Inflammatory macrophage treated with lipopolysaccharide for 1 hour (primary cell): ENCODE measurements around the gene YBX1.

Experiments used
- DNase-seq, 2 donors: peaks; one replicate each; pipeline ENCODE4 v3.0.0-alpha.2; 2020 to 2022

The YBX1 gene

DNA sequence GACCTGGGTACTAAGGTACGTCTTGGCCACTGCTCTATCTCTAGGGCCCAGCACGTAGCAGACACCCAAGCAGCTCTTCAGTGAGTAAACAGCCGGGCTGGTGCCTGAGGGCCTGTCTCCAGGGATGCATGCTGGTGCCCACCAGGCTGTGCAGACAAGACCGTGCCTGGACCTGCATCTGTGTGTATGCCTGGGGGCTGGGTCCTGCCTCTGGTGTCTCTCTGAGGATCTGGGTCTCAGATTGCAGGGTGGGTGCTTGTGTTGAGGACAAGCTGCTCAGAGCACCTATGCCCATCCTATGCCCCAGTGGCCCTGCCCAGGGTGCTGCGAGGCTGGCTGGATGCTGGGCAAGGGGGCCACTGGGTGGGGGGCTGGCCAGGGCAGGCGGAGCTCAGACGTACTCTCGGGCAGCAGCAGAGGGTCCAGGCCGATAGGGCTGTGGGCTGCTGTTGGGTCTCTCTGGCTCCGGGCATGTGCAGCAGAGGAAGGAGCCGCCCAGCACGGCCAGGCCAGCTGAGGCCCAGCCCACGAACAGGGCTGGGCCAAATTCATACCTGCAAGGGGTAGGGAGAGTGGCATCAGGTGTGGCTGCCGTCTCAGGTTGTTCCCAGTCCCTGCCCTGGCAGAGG lies 53.4 kb downstream of the YBX1 start:
- DNase-seq: no peak

DNA sequence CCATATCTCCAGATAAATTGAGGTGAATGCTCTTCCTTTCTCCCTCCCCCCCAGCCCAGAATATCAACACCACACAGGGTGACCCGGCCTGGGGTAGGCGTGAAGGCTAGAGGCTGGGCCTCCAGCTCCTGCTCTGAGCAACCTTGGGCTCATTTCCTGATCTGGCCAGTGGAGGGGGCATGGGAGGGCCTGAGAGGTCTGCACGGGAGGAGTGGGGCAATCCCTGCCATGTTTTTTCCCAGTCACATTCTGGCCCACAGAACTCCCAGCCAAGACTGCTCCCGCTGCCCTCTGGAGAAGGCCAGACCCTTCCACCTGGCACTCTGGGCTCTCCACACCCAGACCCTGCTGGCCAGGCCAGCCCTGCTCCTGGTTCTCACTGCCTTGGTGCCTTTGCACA lies 53.9 kb downstream of the YBX1 start:
- peak; percentile 31 to 64 for DNase-seq

DNA sequence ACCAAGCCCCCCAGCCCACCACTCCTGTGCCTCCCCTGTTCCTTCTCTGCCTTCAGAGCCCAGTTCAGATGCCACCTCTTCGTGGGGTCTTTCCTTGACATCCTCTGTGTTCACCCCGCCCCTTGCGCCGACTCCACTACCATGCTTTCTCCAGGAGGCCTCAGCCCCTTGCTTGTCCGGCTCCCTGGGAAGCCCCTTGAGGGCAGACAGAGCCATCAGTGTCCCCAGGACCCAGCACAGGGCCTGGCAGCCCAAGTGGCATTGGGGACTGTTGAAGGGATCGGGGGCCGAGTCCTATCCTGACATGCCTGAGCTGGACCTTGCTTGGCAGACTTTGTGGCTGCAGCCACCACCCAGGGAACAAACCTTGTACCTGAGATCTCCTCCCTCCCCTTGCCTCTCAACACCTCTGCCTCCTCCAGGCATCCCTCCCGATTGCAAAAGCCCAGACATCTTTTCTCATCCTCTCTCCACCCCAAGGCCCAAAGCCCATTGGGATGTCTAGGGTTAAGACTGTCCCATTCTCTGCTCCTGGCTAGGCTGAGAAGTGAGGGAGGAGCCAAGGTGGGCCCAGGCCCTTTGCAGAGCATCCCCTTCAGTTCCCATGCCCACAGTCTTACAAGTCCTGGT lies 54.5 kb downstream of the YBX1 start:
- DNase-seq: no peak

DNA sequence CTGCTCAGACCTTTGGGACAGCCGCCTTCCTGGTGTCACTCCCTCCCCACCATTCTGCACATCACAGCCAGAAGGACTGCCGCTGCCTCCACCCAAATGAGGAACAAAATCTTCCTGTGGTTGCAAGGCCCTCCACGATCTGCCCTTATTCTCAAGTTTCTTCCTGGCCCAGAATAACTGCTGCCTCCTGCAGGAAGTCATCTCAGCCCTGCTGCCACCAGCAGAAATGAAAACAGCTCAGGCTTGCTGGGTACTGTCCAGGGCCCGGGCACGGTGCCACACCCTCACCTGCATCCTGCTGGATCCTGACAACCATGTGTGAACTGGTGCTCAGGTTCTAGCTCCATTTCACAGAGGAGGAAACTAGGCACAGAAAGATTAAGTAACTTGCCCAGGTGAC lies 55.0 kb downstream of the YBX1 start:
- DNase-seq: peak; percentile 25 to 35

DNA sequence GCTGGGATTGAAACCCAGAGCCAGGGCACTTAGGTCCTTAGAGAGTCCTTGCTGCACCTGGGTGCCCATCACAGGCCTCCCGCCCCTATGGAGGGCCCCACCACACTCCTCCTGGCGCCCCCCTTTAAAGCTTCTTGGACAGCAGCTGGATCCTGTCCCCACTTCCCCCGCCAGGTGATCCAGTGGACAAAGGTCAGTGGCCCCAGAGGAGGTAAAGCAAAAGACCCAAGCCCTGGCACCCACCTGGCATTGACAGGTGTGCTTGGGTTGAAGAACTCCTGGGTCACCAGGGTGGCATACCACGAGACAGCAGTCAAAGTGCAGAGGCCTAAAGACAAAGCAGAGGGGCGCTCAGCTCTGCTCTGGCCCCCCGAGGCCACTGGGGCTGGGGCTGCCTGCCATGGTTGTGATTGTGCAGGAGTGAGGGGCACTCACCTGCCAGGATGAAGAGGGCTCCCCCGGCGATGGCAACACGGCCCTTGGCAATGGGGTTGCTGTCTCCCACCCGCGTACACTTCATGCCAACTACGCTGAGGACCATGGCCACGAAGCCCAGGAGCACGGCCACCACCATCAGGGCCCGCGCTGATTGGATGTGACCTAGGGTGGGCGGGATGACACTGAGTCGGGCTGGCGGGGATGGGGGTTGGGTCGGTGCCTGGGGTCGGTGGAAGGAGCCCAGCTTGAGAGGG lies 55.9 kb downstream of the YBX1 start:
- no peak for DNase-seq

DNA sequence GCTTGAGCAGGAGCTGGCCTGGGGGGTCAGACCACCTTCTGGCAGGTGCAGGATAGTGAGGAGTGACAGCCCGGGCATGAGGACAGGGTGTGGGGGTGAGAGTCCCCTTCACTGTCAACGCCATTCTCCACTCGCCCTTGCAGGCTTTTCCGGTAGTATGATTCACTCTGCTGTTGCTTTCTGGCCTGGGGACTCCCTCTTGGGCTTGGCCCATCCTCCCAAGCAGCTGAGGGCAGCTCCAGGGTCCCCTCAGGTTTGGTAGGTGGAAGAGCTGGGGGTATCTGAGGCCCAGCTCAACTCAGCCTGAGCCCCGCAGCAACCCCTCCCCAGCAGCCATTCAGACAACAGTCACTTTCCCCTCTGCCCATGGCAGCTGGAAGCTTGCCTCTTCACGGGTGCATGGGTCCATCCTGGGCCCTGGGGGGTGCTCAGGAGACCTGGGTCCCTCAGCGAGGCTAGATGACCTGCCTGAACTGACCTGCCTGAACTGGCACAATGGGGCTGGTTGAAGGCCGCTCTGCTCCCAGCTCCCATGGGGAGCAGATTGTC lies 56.5 kb downstream of the YBX1 start:
- no peak for DNase-seq

DNA sequence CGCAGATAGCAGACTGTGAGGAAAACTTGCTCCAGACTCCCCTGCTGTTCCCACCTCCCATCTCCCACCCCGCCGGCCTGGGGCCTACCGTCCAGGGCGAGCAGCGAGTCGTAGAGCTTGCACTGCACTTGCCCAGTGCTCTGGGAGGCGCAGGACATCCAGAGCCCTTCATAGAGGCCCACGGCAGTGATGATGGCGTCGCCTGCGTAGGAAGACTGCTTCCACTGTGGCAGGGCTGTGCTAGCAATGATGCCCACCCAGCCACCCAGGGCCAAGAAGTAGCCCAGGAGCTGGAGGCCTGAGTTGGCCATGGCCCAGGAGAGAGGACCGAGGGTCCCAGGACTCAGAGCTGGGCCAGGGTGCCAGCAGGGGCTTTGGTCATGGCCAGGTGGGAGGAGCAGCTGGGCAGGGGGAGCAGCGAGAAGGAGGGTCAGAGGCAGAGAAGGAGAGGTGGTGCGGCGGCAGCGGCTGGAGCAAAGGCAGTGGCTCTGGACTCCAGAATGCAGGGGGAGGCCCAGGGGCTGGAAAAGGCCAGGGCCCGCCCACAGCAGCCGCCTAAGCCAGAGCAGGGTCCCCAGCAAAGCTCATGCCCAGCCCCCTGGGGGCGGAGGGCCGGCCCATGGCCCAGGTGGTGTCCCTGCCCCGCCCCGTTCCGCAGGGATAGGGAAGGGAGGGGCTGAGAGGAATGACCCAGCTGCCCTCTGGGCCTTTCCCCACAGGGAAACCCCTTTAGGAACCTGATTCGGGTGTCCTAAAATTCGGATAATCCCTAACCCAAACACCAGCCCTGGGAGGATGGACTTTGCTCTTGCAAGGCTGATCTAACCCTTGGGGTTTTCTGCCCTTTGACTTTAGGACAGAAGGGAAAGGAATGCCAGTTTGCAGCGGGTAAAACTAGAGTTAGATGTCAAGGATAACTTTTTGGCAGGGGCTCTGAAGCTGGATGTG lies 57.8 kb downstream of the YBX1 start, which contains the start of gene CLDN19:
TSS of gene CLDN19 (minus strand) at position 484 of the 948 bp plus-strand sequence. CDS start at position 311, 173 bp downstream.
- no peak for DNase-seq

DNA sequence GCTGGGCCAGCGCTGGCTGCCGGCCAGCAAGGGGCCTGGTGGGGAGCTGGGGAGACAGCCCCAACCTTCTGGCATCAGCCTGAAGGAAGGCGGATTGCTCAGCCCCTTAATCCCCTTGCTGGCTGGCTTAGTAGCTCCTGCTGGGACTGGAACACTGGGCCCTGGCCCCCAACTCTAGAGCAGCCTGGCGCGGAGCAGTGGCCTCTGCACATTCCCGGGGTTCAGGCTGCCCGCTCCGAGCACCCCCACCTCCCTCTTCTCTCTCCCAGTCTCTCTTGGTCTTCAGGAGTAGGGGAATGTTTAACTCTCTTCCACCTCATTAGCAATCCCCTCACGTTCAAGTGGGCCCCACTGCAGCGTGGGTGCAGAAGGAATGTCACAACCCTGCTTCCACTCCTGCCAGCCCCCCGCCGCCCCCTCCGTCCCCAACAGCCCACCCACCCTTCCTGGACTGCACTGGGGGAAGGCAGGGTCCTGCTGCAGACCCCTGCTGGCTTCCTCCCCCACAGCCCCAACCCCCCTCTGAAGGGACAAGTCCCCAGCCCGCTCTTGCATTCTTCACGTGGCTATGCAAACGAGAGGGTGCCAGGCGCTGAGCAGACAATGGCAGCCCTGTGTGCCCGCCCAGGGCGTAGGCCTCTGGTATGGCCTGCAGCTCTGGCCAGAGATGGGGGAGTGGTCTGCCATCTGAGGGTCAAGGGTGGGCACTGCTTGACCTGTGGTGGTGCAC lies 58.8 kb downstream of the YBX1 start:
- DNase-seq: no peak

DNA sequence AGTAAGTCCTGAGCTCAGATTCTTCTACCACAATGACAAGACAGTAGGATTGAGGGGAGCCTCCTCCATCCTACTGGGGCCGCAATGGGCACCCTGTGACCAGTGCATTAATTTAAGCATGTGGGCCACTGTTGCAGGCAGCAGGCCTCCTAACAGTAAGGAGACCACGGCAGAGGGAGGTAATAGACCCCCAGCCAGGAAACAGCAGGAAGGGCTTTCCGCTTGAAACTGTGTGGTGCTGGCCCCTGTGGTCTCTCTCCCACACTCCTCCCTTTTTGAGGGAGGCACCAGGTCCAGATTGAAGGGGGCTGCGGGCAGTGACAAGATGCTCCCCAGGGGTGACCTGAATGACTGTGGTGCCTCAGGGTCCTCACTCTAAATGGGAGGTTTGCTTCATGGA lies 59.5 kb downstream of the YBX1 start:
- no peak for DNase-seq

DNA sequence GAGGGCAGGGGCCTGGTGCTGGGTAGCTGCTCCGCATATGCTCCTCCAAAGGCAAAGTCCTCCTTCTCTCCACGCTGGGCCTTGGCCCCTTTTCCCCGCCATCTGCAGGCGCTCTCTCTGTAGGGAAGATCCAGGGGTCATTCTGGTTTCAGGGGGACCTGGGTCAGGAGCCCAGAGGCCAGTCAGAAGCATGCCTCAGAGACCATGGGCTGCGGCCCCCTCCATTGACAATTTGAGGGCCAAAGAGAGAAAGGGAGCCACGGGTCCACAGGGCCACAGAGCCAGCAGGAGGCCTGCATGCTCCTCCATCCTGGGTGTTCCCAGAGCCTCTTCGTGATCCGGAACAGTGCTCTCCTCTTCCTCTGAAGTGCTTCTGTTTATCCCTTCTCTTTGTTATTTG lies 59.9 kb downstream of the YBX1 start:
- DNase-seq: no peak

DNA sequence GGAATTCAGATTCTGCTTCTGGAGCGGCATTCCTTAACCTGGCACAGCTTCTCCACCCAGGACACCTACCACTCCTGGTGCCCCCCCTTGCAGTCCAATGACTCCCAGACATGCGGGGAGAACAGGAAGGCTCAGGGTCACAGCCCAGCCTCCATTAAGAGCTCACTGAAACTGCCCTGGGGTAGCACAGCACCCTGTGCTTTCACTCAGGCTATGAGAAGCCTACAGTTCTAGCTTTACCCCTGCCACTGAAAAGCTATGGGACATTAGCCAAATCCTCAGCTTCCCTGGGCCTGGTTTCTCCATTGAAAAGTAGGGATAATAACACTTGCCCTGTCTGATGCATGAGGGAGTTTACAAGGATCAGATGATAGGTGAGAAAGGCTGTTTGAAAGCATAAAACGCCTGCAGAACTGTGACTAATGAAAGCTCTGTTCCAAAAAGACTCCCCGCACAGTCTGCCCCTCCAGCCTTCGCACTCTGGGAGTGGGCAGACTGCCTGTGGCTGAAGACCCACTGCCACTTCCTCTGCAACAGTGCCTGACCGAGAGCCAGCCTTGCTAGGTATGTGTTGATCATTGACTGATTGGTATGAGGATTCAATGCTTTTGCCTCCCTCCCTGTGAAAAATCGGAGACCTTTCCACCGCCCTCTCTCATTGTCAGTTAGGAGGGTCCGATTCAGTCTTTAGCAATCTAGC lies 60.5 kb downstream of the YBX1 start:
- DNase-seq: no peak

DNA sequence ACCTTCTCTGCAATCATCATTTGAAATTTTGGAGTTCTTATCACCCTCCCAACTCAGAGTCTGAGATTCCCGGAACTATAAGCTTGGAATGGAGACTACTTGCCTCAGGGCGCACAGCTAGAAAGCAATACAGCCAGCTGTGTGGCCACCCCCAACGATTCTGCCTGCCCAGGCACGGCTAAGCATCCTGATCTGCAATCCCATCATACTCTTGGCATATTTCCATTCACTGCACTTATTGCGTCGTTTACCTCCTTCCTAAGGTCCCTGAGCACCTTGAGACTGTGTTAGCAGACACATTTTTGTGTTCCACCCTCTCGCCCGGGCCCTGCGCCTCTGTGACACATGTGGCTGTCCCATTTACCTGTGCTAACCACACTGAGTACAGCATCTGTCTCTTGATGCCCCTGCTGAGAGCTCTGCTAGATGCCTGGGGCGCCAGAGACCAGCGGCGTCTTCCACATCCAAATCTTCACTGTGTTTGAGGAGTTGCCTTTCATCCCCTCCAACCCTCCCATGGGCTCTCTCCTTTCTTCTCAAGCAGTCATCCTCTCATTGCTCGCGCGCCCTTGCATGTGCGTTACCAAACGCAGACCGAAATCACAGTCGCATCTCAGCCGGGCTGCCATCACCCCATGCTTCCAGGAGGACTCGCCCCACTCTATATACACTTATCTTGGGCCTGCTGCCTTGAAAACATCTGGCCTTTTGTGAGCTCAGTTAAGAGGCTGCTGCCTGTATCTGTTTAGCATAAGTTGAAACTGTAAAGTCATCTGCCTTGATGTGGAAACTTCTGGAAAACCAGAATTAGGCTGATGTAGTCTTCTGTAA lies 61.3 kb downstream of the YBX1 start:
- no peak for DNase-seq

DNA sequence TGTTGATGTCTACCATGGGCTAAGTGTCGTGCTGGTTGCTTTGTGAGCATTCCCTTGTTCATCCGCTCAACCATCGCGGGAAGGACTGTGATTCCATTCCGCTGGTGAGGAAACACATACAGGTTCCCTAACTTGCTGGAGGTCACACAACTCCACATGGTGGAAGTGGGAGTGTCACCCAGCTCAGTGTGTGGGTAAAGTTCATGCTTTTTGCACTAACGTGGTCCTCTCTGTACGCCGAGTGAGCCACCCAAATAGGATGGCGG lies 61.9 kb downstream of the YBX1 start:
- no peak for DNase-seq

DNA sequence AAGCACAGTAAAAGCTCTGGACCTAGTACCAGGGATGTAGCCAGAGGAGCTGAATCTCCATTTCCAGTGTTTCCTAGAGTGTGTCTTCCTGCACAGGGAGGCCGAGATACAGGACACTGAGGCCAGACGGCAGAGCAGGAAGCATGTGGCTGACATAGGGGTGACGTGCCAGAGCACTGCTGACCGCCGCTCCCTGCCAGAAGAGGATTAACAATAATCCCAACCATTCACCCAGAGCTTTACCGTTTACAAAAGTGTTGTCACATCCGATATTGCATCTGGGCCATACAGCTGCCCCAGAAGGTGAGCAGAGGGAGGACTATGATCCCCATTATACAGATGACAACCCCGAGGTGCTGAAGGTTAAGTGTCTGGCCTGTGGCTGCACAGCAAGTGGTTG lies 63.6 kb downstream of the YBX1 start:
- DNase-seq: no peak

DNA sequence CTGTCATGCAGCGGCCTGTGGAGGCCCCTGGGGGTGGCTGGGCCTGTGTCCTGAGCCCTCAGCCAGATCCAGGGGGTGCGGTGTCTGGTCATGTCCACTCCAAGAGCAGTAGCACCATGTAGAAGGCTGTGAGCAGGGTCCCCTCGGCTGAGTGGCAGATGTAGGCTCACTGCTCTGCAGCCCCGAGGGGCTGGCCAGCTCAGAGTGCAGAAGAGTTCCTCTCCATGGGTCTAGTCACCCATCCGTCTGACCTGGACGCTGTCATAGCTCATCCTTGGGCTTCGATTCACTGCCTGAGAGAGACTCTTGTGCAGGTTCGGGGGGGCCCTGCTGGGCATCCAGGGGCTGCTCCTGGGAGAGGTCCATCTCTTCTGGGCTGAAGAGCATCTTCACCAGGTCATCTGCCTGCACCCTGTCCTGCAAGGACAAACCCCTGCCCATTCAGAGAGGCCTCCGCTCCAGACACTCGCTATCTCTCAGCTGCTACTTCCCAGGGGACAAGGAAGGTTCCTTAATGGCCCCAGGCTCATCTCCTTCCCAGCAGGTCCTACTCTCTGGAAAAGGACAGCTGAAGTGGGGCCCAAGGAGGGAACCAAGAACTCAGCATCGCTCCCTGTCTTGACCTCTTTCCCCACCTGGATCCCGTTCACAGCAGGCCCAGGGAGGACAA lies 64.4 kb downstream of the YBX1 start:
- no peak for DNase-seq

DNA sequence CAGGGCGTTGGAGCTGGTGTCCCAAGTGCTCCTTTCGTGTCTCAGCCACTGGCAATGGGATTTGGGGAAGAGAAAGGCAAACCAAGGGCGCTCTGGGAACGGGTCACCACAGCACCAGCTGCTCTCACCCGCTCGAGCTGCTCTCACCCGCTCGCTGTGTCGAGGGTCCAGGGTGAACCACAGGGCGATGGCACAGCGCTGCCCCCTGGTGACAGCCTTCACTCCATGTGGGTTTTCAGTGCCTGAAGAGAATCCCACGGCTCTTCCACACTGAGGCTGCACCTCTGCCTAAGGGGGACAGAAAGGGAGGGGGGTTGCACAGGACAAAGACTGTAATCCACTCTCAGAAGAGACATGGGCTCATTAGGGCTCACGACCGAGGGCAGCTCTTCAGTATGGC lies 64.9 kb downstream of the YBX1 start:
- peak in 1 of 2 donors; percentile 34 for DNase-seq

DNA sequence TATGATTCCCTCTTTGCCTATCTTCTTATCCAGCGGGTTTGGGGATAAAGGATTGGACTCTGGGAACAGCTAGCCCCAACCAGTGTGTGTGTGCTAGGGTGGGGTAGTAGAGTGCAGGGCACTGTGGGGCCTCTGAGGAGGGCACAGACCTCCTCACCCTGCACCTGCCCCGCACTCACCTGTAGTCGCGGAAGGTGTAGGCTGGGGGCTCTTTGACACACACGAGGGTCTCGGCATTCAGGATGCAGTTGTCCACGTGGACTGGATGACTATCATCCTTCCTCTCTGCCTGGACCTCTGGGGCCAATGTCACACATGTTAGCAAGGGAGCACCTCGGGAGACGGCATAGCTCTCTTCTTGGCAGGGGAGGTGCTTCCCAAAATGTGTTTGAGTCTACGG lies 65.8 kb downstream of the YBX1 start:
- no peak for DNase-seq

DNA sequence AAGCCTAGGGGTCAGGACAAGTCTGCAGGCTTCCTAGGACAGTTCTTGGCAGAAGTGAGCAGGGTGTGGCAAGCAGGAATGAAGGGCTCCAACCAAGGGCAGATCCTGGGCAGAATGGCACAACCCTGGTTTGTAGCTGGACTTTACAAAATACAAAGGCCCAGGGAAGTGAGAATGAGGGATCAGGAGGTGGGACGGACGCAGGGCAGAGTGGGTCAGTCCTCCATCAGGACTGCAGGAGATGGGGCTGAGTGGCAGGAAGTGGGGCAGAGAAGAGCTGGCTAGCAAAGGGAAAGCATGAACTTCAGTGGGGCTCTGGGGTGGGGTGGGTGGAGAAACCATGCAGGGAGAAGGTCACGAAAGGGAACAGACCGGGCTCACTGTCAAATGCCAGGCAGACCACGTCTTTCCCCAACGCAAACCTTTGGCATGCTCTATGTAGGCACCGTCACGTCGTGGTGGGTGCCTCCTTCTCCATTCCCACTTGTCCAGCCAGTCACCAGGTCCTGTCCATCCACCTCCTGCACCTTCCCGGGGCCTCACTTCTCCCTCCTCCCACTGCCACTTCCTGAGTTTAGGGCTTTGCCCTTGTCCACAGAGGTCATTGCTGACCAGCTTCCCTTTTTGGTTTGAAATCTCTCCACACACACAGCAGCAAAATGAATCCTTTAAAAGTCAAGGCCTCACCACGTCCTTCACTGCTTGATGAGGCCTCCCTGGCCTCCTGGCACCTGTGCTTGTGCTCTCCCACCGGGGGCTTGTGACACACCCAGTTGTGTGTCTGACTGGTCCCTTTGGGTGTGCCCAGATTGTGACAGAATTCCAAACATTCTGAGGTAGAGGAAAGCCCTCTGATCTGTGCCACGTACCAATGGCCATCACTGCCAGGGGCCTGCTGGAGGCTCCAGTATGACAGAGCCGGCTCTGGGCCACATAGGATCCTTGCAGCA lies 66.5 kb downstream of the YBX1 start:
- peak; percentile 41 to 60 for DNase-seq

DNA sequence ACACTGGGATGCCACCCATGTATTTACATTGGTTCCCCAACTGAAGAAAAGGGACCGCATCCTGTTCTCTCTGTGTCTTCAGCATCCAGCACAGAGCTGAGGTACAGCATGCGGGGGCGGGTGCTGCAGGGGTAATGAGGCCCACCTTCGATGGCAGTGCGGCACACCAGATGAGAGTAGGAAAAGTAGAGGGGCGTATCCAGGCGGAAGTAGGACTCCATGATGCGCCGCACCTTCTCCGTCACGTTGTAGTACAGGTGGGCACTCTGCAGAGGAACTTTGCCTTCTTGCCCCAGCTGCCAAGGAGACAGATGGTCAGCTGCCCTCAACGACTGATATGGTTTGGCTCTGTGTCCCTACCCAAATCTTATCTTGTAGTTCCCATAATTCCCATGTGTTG lies 67.8 kb downstream of the YBX1 start:
- no peak for DNase-seq
